T-helper 1 cell treated with Interleukin-12 subunit alpha and Interleukin-12 subunit beta and Interleukin-4 antibody, amounts not matched to agents 30 ng/mL and 1 ng/mL, for 36 hours (primary cell): ENCODE measurements around the gene GRIA1. TPM values are rescaled to one million over a fixed set of nuclear protein-coding genes. Genes with fewer than 3 reads are reported as not detected.
"Not testable (repeated sequence)": the region's sequence is repeated elsewhere in the genome, so short reads cannot be mapped to it uniquely, and the experiment has no call there.

Experiments
- intact Hi-C: fragments of 100-400 bp; cut with micrococcal nuclease; formaldehyde crosslinking; loops from one replicate; pipeline ENCODE4 v1.15.1; 2024
- total RNA-seq: library from RNA; stranded (reverse); gene quantifications from 2 replicates; pipeline ENCODE4 v1.2.3, GENCODE V29; 2022

Gene GRIA1
- total RNA-seq, 1 donor from 2014 or later, result not detected

DNA sequence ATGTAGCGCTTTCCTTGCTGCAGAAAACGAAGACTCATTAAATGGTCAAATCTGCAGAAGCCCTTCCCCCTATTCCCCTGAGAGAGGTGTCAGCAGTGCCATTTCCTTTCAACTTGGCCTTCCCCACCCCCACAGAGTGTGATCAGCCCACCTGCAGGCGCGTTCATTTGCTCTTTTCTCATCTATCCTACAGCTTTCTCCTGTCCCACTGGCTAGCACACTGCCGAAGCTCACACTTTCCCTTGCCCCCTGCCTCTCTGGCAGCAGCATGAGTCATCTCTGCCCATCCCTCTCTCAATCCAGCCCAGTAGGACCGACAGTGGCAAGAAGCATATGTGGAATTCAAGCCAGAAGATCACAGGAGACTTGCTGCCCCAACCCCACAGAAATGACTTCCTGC is 334.4 kb downstream of the GRIA1 start:
- intact Hi-C loops, result no loop called here

DNA sequence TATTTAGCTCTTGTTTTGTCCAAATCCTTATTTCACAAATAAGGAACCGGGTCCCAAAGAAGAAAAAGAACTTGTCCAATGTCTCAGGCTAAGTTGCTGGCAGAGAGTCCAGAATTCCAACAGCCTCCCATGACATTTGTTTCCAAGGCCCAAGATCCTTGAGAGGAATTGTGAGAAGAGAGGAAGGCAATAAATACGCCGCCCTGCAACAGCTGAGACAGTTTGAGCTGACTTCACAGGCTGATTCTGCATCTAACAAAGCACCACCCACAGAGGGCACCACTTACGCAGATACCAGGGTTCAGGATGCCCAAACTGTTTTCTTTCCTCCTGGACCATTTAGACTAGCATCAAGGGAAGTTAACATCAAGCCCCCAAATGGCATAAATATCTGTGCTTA is 336.9 kb downstream of the GRIA1 start:
- intact Hi-C loops, result no loop called here

DNA sequence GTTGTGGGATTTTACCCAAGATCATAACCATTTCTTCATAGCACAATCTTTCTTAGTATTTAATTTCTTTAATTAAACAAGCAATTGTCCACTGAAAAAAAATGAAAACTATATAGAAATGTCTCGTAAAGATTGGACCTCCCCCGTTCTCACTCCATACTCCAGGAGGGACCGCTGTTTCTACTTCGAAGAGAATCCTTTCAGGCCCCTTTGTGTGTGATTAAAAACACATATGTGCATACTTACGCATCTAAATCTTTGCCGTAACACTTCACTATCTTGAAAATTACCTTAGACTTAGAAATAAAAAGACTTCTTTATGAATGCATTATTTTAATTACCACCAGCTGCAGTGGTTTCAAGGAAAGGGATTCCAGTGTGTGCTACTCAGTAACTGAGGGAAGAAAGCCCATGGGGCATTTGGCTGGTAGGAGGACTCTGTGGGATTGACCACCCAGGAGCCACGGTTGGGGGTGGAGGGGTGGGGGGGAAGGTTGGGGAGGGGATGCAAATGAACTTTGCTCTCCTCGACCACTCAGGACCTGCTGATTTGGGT is 339.1 kb downstream of the GRIA1 start:
- intact Hi-C loops, result no loop called here

- intact Hi-C loops, result no loop called here
Measured at GRCh38 chr5:153831973-153832372, 341.5 kb downstream of the GRIA1 start.

DNA sequence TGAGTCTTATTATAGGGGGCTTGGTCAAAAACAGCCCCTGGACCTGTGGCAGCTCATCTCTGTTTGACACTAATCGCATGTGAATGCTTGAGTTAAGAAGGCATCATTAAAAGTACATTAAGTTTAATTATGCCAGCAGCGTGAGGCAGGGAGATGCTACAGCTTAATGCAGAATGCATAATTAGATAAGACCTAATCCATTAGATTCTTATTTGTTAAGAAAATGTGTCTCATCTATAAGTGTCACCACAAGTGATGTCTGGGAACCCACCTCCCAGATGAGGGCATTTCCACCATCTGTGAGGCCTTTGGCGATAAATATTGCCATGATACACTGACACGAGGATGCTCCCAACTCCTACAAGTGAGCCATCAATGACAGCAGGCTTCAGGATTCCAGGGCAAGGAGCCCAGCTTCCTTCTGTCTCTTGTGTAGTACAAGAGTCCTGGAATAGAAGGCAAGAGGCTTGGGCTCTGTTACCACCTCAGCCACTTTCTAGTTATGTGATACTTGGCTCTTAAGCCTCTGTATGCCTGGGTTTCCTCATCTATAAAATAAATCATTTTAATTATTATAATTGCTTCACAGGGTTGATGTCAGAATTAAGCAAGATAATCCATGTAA is 345.5 kb downstream of the GRIA1 start:
- intact Hi-C loops, result no loop called here

GRCh38 chr5:153849303-153850113 is 359.0 kb downstream of the GRIA1 start:
- intact Hi-C loops, result not testable (repeated sequence)

DNA sequence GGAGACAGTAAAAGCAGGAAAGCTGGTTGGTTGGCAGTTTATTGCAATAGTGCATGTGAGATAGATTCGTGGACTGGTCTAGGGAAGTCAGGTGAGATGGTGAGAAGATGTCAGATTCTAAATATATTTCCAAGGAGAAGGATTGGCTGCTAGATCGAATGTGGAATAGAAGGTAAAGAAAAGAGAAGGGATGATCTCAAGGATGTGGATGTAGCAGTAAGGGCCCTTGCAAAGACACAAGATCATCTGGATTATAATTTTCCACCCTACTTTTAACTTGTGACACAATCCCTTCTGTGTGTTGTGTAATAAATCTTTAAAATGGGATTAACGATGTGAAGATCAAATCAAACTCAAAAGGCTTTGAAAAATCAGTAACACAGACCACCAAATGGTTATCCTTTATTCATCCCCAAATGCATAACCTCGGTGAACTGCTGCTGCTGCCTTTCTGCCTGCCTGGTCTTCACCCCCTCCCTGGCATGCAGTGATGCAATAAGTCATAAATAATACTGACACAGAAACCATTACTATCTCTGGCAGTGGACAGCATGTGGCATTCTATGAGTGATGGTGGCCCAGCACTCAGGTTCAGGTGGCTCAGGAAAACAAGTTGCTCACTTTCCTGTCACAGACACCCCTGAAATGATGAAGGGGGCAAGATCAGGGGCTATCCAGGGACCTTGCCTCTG is 369.9 kb downstream of the GRIA1 start:
- intact Hi-C loops, result no loop called here

- intact Hi-C loops, result not testable (repeated sequence)
Measured at GRCh38 chr5:153862906-153863305, 372.4 kb downstream of the GRIA1 start.
